AG04450 (cell line): ENCODE measurements around the gene GRB10. TPM values are rescaled to one million over a fixed set of nuclear protein-coding genes. Genes with fewer than 3 reads are reported as not detected.

ENCODE experiments used
- CTCF ChIA-PET: fragments of 300-600, 350-600 bp; formaldehyde crosslinking; extraction: SDS; loops from one replicate; lab custom pipeline; 2022; ENCODE audit warnings: antibody characterized with exemption, inconsistent platforms; lab: Charles Lee
- POLR2A ChIA-PET: fragments of 350-600 bp; formaldehyde crosslinking; extraction: SDS; loops from one replicate; lab custom pipeline; 2021; ENCODE audit warnings: antibody characterized with exemption, inconsistent platforms; lab: Yijun Ruan, JAX
- DNase-seq: peaks from one replicate; pipeline ENCODE4 v3.0.0-alpha.2; 2011; ENCODE audit warnings: low read depth, low spot score
- H3K27ac ChIP-seq: one replicate; pipeline ENCODE4 v1.5.1; 2012; ENCODE audit warnings: low read depth, low read length, control low read depth
- H3K27me3 ChIP-seq: one replicate; pipeline ENCODE4 v1.6.0; 2012; ENCODE audit warnings: low read length; ENCODE audit not compliant: control insufficient read depth, insufficient read depth
- H3K4me3 ChIP-seq: 2 replicates; pipeline ENCODE4 v1.5.1; 2011; ENCODE audit warnings: mild to moderate bottlenecking, low read depth, low read length, control low read depth
- H3K9me3 ChIP-seq: 2 replicates; pipeline ENCODE4 v1.5.1; 2012; ENCODE audit warnings: low read length; ENCODE audit not compliant: control insufficient read depth, insufficient read depth
- CTCF ChIP-seq: IDR thresholded peaks from 2 replicates; pipeline ENCODE4 v1.5.1; 2011; ENCODE audit warnings: low read depth, low read length, control low read depth, inconsistent platforms
- polyA plus RNA-seq: library from polyadenylated mRNA; depleted of rRNA; stranded (reverse); fragments of >200 nt; gene quantifications from 2 replicates; pipeline ENCODE4 v1.2.3, GENCODE V29; 2011

Gene GRB10
- polyA plus RNA-seq, 1 experiment: 8.0 TPM

GRCh38 chr7:50667338-50667737, 115.4 kb downstream of the GRB10 start:
- ChIA-PET POLR2A (no interaction called here), CTCF (interaction anchor here (0.7 to 1.5 kb wide), 5 partner anchors 12 to 474 kb away, joined by 4 to 6 read pairs (median 5); no protein-coding TSS in a partner anchor)
- H3K4me3 ChIP-seq: no peak overlapping the region
- no peak for TF ChIP-seq CTCF
- H3K27me3 ChIP-seq: no peaks in the 10 kb centered on the region
- DNase-seq: no peak
- peaks cover 20% of the 10 kb centered on the region for H3K9me3 ChIP-seq
- H3K27ac ChIP-seq: no peak overlapping the region

DNA sequence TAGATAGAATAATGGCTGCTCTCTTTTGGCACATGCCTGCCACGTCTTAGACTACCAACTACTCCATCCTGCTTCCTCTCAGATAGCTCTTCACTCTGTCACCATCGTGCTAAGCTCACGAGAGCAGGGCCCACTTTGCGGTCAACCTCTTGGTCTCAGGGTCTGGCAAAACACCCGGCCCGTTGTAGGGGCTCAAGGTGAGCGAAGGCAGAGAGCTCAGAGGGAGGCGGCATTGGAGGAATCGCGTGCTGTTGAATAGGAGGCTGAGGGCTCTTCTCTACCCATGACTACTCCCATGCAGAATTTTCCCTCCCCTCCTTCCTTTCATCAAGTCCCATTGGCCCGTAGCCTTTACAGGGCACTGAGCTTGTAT, 116.6 kb downstream of the GRB10 start:
- ChIA-PET POLR2A (no interaction called here), CTCF (no interaction called here)
- no peak overlapping the region for H3K27ac ChIP-seq

DNA sequence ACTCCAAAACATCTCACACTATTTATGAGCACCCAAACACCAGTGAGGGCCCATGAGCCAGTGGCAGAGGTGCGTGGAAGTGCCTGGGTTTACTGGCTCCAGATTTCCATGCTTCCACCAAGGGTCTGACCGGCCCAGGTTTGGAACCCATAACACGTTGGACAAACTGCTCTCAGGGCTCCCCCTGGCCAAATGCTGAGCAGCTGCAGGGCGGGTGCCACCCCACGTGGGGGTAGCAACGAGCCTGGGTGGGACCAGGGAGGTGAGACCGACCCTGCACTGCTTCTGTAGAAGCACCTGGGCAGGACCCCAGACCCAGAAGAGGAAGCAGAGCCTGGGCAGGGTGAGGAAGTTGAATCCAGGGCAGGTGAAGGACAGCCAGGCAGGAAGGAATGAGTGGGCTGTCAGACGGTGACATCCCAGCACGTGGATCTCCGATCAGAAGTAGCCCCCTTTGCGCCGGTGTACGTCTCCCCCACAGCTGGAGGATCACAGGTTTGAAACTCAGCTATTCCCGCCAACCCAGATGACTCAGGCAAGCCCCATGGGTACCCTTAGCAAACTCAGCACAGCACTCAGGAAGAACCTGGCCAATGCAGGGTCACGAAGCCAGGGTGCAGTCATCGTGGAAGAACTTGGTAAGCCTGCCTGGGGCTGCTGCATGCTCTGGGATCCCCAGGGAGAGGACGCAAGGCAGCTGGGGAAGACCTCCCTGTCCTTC, 117.1 kb downstream of the GRB10 start:
- no peak overlapping the region for H3K4me3 ChIP-seq
- POLR2A ChIA-PET: no interaction called here
- CTCF ChIA-PET: no interaction called here
- no peaks in the 10 kb centered on the region for H3K27me3 ChIP-seq
- H3K9me3 ChIP-seq: peaks cover 10% of the 10 kb centered on the region; the same call in 1 of the 2 replicates
- no peak overlapping the region for H3K27ac ChIP-seq
- no peak for DNase-seq
- TF ChIP-seq CTCF: no peak

More for the DNA sequence above, 116.6 kb downstream of the GRB10 start:
- no peak for DNase-seq
- Histone ChIP-seq H3K4me3 (no peak overlapping the region), H3K27me3 (no peaks in the 10 kb centered on the region), H3K9me3 (peaks cover 13% of the 10 kb centered on the region; the same call in 1 of the 2 replicates)
- TF ChIP-seq CTCF: no peak

DNA sequence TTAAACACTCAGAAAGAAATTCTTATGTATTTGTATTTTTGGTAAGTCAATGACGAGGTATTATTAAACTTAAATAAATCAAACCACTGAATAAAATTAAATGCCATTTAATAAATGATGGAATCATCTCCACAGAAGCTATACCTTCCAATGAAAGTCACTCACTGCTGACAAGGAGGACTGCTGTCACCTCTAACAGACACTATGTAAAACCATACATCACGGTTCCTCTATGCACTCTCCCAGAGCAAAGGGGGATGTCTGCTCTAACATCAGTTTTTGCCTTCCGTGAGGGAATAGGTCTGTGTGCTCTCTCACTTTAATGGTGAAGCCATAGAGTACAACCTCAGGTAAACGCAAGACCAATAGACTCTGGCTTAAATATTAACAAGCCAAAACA, 117.8 kb downstream of the GRB10 start:
- no peak overlapping the region for H3K27ac ChIP-seq
- H3K27me3 ChIP-seq: no peaks in the 10 kb centered on the region
- no peak overlapping the region for H3K4me3 ChIP-seq
- ChIA-PET CTCF (no interaction called here), POLR2A (no interaction called here)
- DNase-seq: no peak
- peaks cover 10% of the 10 kb centered on the region; the same call in 1 of the 2 replicates for H3K9me3 ChIP-seq
- no peak for TF ChIP-seq CTCF

DNA sequence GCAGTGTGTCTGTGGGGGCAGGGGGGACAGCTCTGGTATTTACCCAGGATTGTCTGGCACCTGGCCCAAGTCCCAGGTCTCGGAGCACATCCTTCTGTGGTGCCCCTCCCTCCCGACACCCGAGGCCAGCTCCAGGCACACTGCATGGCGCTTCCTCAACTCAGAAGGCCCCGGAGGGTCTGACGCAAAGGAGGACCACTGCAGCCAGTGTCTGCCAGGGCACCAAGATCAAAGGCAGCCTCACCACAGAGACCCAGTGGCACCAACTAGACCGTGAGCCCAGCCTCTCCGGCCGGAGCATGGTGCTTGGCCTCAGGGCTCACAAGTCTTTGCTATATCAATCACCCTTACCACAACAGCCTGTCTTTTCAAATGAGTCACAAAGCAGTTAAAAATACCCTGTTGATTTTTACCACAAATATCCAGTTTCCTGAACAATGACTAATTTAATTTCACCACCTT, 118.2 kb downstream of the GRB10 start:
- no peak for DNase-seq
- ChIA-PET CTCF (no interaction called here), POLR2A (interaction anchor here (0.7 kb wide), 1 partner anchor 147 kb away, joined by 3 read pairs; no protein-coding TSS in a partner anchor)
- no peak overlapping the region for H3K27ac ChIP-seq
- H3K9me3 ChIP-seq: peaks cover 6% of the 10 kb centered on the region; the same call in 1 of the 2 replicates
- no peak for TF ChIP-seq CTCF
- no peak overlapping the region for H3K4me3 ChIP-seq
- H3K27me3 ChIP-seq: no peaks in the 10 kb centered on the region
